Calu3 (cell line): ENCODE measurements around the gene ARHGAP32. TPM values are rescaled to one million over a fixed set of nuclear protein-coding genes. Genes with fewer than 3 reads are reported as not detected.

Source experiments
- BruUV-seq: library from RNA; stranded (reverse); fragments of 400-500 nt; replicated peaks from 2 replicates; lab custom pipeline; 2021; lab: Mats Ljungman, UMichigan
- CTCF ChIA-PET: fragments of 300-600 bp; sonication (Branson Sonifier 250); formaldehyde crosslinking; loops from one replicate; lab custom pipeline; 2022; ENCODE audit warnings: antibody characterized with exemption; lab: Charles Lee
- DNase-seq: peaks from one replicate; pipeline ENCODE4 v3.0.0; 2022
- H3K27ac Mint-ChIP-seq: one replicate; pipeline ENCODE4 v1.8.0; 2022; ENCODE audit warnings: mixed read lengths; ENCODE audit not compliant: unreplicated experiment
- H3K27me3 Mint-ChIP-seq: one replicate; pipeline ENCODE4 v1.8.0; 2022; ENCODE audit warnings: mixed read lengths; ENCODE audit not compliant: unreplicated experiment
- H3K36me3 Mint-ChIP-seq: one replicate; pipeline ENCODE4 v1.8.0; 2022; ENCODE audit warnings: mild to moderate bottlenecking, moderate library complexity, mixed read lengths; ENCODE audit not compliant: insufficient read depth, unreplicated experiment
- H3K4me1 Mint-ChIP-seq: one replicate; pipeline ENCODE4 v1.8.0; 2022; ENCODE audit warnings: mild to moderate bottlenecking, low read depth, mixed read lengths; ENCODE audit not compliant: unreplicated experiment
- H3K4me3 Mint-ChIP-seq: one replicate; pipeline ENCODE4 v1.8.0; 2022; ENCODE audit warnings: mild to moderate bottlenecking, low read depth, moderate library complexity, mixed read lengths; ENCODE audit not compliant: unreplicated experiment
- H3K9me3 Mint-ChIP-seq: one replicate; pipeline ENCODE4 v1.8.0; 2022; ENCODE audit warnings: low read depth, mixed read lengths; ENCODE audit not compliant: unreplicated experiment
- intact Hi-C: fragments of 100-400 bp; cut with micrococcal nuclease; formaldehyde crosslinking; loops from one replicate; pipeline ENCODE4 v1.10.0; 2022; ENCODE audit not compliant: unreplicated experiment
- total RNA-seq: library from RNA; stranded (reverse); gene quantifications from 2 replicates; pipeline ENCODE4 v1.2.3, GENCODE V29; 2022
- TF ChIP-seq, protein P1 (sequence below): fragments of 200-600 bp; IDR thresholded peaks from one replicate; pipeline ENCODE4 v1.8.0; 2022; ENCODE audit warnings: antibody characterized with exemption; ENCODE audit not compliant: unreplicated experiment

The ARHGAP32 gene
- total RNA-seq, 1 experiment from 2014 or later: 40.1 TPM

DNA sequence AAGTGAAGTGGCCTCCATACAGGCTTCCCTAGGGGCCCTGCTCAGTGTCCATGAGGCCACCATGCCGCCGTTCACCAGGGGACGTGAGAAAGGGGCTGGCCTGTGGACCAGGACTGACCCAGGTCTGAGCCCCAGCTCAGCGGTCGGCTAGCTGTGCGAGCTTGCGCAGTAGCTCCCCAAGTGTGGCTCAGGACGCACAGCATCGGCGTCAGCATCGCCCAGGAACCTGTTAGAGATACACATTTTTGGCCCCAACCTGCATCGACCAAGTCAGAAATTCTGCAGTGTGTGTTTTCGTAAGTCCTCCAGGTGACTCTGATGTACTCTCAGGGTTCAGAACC is 249.9 kb downstream of the ARHGAP32 start:
- Mint-ChIP-seq H3K9me3 (no peaks in the 10 kb centered on the region), H3K27me3 (peaks cover 13% of the 10 kb centered on the region), H3K4me3 (no peak overlapping the region), H3K27ac (no peak overlapping the region), H3K36me3 (peaks cover 7% of the 10 kb centered on the region), H3K4me1 (no peaks in the 10 kb centered on the region)
- TF ChIP-seq, protein P1, sequence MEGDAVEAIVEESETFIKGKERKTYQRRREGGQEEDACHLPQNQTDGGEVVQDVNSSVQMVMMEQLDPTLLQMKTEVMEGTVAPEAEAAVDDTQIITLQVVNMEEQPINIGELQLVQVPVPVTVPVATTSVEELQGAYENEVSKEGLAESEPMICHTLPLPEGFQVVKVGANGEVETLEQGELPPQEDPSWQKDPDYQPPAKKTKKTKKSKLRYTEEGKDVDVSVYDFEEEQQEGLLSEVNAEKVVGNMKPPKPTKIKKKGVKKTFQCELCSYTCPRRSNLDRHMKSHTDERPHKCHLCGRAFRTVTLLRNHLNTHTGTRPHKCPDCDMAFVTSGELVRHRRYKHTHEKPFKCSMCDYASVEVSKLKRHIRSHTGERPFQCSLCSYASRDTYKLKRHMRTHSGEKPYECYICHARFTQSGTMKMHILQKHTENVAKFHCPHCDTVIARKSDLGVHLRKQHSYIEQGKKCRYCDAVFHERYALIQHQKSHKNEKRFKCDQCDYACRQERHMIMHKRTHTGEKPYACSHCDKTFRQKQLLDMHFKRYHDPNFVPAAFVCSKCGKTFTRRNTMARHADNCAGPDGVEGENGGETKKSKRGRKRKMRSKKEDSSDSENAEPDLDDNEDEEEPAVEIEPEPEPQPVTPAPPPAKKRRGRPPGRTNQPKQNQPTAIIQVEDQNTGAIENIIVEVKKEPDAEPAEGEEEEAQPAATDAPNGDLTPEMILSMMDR: no peak
- DNase-seq: no peak
- intact Hi-C loops: no loop called here
- CTCF ChIA-PET: no interaction called here
- BruUV-seq: no TSS peak

DNA sequence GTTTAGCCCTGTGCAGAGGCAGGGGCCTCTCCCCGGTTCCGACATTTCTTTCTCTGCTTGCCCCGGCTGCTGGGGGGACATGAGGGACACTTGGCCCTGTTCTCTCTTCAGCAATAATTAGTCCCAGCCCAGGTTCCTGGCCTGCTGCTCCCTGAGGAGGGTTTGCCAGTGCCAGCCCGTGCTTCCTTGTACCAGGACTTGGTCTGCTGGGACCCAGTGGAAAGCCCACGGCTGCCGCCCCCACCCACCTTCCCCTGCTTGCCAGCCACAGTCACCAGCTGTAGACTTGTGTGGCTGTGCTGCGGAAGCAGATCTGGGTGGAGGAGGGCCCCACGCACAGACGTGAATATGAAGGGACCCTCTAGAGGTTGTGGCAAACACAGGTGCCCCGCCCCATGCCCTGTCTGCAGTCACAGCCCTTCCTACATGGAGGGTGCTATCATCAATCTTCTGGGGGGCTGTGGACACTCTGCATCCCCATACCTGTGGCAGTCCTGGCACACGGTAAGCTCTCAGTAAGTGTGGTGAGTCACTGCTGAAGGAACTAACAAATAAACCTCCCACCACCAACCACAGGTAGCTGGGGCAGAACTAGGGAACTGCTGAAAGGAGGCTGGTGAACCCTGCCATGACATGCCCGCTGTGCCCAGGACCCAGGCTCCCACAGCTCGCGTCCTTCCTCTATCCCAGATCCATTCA is 250.4 kb downstream of the ARHGAP32 start:
- no TSS peak for BruUV-seq
- Mint-ChIP-seq H3K27me3 (peaks cover 13% of the 10 kb centered on the region), H3K4me3 (no peak overlapping the region), H3K27ac (no peak overlapping the region), H3K36me3 (peaks cover 7% of the 10 kb centered on the region), H3K4me1 (no peaks in the 10 kb centered on the region), H3K9me3 (no peaks in the 10 kb centered on the region)
- TF ChIP-seq, protein P1: no peak
- DNase-seq: no peak
- CTCF ChIA-PET: no interaction called here
- intact Hi-C loops: no loop called here

DNA sequence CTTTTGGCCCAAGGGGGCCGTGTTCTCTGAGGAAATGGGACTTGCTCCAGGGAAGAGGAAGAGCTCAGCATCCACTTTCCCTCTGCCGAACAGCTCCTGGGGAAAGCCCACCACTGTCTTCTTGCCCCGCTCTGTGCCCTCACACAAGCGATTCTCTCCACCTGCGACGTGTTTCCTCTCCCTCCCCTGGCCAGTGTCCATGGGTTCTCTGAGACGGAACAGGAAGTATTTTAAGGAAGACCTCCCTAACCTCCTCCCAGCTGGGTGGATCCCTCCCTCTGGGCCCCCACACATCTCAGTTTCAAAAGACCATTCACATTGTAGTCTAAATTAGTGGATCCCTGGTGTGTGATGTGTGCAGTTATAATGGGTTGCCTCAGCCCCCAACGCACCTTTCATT is 251.0 kb downstream of the ARHGAP32 start:
- Mint-ChIP-seq H3K36me3 (peaks cover 7% of the 10 kb centered on the region), H3K9me3 (no peaks in the 10 kb centered on the region), H3K4me1 (no peaks in the 10 kb centered on the region), H3K27ac (no peak overlapping the region), H3K4me3 (no peak overlapping the region), H3K27me3 (peaks cover 13% of the 10 kb centered on the region)
- no TSS peak for BruUV-seq
- CTCF ChIA-PET: no interaction called here
- TF ChIP-seq, protein P1: no peak
- no peak for DNase-seq
- intact Hi-C loops: no loop called here

DNA sequence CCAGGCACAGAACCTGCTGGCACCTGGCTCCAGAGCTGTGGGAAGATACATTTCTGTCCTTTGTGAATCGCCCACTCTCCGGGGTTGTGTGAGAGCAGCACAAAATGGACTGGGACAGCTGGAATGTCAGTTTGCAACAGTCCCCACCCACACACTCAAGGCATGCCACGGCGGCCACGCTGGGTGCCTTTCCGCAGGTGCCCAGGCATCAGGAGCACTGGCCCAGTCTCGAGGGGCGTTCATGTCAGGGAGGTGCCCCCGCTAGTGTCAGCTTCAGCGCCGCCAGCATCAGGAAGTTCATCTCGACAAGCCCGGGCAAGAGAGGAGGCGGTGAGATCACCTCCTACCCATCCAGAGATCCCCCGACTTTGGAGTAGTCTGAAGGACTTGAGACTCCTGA is 251.5 kb downstream of the ARHGAP32 start:
- peaks cover 7% of the 10 kb centered on the region for H3K36me3 Mint-ChIP-seq
- intact Hi-C loops: no loop called here
- TF ChIP-seq, protein P1: no peak
- peaks cover 13% of the 10 kb centered on the region for H3K27me3 Mint-ChIP-seq
- CTCF ChIA-PET: no interaction called here
- no peaks in the 10 kb centered on the region for H3K9me3 Mint-ChIP-seq
- H3K27ac Mint-ChIP-seq: no peak overlapping the region
- H3K4me3 Mint-ChIP-seq: no peak overlapping the region
- BruUV-seq: no TSS peak
- H3K4me1 Mint-ChIP-seq: no peaks in the 10 kb centered on the region
- DNase-seq: no peak
